ENCODE data around the gene TAS2R3. TPM values are rescaled to one million over a fixed set of nuclear protein-coding genes. Genes with fewer than 3 reads are reported as not detected.
"Not testable (repeated sequence)": the region's sequence is repeated elsewhere in the genome, so short reads cannot be mapped to it uniquely, and the experiment has no call there.

TAS2R3 gene, protein sequence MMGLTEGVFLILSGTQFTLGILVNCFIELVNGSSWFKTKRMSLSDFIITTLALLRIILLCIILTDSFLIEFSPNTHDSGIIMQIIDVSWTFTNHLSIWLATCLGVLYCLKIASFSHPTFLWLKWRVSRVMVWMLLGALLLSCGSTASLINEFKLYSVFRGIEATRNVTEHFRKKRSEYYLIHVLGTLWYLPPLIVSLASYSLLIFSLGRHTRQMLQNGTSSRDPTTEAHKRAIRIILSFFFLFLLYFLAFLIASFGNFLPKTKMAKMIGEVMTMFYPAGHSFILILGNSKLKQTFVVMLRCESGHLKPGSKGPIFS
- under 1 TPM; 0.88 to 0.89 TPM for total RNA-seq

DNA sequence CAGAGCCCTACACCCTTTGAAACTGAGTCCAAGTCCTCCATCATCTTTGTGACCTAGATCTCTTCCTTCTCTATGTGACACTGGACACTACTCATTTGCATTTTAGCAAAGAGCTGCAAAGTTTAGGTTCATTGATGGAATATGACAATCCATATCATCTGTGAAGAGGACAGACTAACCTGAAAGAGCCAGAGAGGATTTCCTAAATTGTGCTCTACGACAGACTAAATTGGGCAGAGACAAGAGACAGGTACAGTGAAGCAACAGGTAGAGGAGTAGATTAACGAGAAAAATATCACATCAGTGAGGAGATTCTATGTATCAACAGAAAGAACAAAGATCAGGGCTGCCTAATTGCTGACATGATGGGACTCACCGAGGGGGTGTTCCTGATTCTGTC lies at the start of gene TAS2R3:
Gene TAS2R3 (plus strand): TSS at position 301 of the 400 bp plus-strand sequence. CDS start 62 bp downstream, at position 363.
- POLR2A ChIA-PET: no interaction called here
- CTCF ChIA-PET: no interaction called here

- POLR2A ChIA-PET: no interaction called here
- CTCF ChIA-PET: interaction anchor here (1.2 to 1.9 kb wide), 2 partner anchors 11 to 23 kb away, joined by 4 read pairs; partner anchors contain the start of gene SSBP1
Observed at GRCh38 chr7:141714571-141714970, 49.3 kb upstream of the TAS2R3 start.

GRCh38 chr7:141715018-141715417 lies 48.9 kb upstream of the TAS2R3 start:
- POLR2A ChIA-PET: no interaction called here
- CTCF ChIA-PET: interaction anchor here (1.2 kb wide), 1 partner anchor 23 kb away, joined by 4 read pairs; the partner anchor contains the start of gene SSBP1

- CTCF ChIA-PET: interaction anchor here (1.1 kb wide), 1 partner anchor 22 kb away, joined by 4 read pairs; no protein-coding TSS in a partner anchor
- POLR2A ChIA-PET: no interaction called here
Observed at GRCh38 chr7:141715794-141716689, 47.9 kb upstream of the TAS2R3 start.

DNA sequence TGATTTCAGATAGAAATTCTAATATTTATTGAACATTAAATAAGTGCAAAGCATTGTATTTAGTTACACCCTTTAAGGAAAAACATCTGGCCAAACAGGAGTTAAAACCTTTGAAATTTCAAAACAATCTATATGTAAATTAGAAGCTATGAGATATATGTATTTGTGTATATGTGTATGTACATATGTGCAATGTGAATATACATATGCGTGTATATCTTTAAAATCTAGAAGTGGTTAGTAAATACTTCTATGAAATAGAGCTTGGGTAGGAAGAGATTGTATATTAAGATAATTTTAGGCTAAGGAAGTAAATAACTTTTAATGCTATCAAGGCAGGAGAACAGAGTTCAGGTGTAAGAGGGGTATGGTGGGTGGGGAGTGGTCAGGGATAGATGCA lies 46.4 kb upstream of the TAS2R3 start:
- CTCF ChIA-PET: interaction anchor here (1.1 kb wide), 1 partner anchor 20 kb away, joined by 4 read pairs; no protein-coding TSS in a partner anchor
- POLR2A ChIA-PET: no interaction called here

GRCh38 chr7:141722529-141722928 lies 41.4 kb upstream of the TAS2R3 start:
- ChIA-PET CTCF (interaction anchor here (0.6 to 1.2 kb wide), 2 partner anchors 68 to 189 kb away, joined by 3 read pairs; no protein-coding TSS in a partner anchor), POLR2A (no interaction called here)

GRCh38 chr7:141729020-141729419 lies 34.9 kb upstream of the TAS2R3 start:
- POLR2A ChIA-PET: interaction anchor here (0.7 kb wide), 1 partner anchor 9 kb away, joined by 3 read pairs; the partner anchor contains the start of gene SSBP1

GRCh38 chr7:141731476-141732149 lies 32.3 kb upstream of the TAS2R3 start:
- ChIA-PET POLR2A (no interaction called here), CTCF (no interaction called here)

More at GRCh38 chr7:141729020-141729419, 34.9 kb upstream of the TAS2R3 start:
- CTCF ChIA-PET: no interaction called here

DNA sequence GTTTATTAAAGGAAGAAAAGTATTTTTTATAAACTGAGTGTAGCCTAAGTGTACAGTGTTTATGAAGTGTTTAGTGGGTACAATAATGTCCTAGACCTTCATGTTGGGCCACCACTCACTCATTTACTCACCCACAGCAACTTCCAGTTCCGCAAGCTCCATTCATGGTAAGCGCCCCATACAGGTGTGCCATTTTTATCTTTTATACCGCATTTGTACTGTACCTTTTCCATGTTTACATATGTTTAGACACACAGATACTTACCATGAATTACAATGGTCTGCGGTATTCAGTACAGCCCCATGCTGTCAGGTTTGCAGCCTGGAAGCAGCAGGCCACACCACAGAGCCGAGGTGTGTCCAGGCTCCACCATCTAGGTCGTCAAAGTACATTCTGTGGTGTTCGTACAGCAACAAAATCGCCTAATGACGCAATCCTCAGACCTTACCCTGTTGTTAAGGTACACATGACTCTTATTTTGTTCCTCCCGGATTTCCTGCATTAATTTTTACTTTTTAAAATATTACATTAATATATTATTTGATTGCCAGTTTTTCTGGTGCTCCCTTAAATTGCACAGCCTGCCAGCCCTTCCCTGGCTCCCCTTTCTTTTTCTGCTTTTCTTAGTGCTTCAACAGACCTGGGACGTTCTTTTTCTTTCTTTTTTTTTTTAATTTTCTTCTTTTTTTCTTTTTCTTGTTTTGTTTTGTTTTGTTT lies 26.6 kb upstream of the TAS2R3 start:
- ChIA-PET POLR2A (interaction anchor here (0.8 to 1.3 kb wide), 2 partner anchors 13 to 35 kb away, joined by 3 to 4 read pairs; no protein-coding TSS in a partner anchor), CTCF (interaction anchor here (0.7 to 2.4 kb wide), 13 partner anchors 10 to 144 kb away, joined by 3 to 21 read pairs (median 4); partner anchors contain the start of gene DENND11)

GRCh38 chr7:141737836-141738591 lies 25.9 kb upstream of the TAS2R3 start, which contains the start of gene SSBP1:
Gene SSBP1 (plus strand): TSS chr7:141738358. CDS start chr7:141739167, 809 bp downstream.
- ChIA-PET POLR2A (interaction anchor here (0.6 to 1.3 kb wide), 4 partner anchors 9 to 35 kb away, joined by 3 to 4 read pairs (median 3); no protein-coding TSS in a partner anchor), CTCF (interaction anchor here (0.6 to 2.4 kb wide), 14 partner anchors 11 to 145 kb away, joined by 3 to 21 read pairs (median 4); partner anchors contain the start of gene DENND11)

GRCh38 chr7:141738592-141739013 lies 25.3 kb upstream of the TAS2R3 start:
- ChIA-PET CTCF (interaction anchor here (0.6 to 2.4 kb wide), 8 partner anchors 15 to 812 kb away, joined by 3 to 21 read pairs (median 6); partner anchors contain the start of gene DENND11), POLR2A (interaction anchor here (0.5 to 1.0 kb wide), 2 partner anchors 37 to 588 kb away, joined by 3 to 4 read pairs; no protein-coding TSS in a partner anchor)

DNA sequence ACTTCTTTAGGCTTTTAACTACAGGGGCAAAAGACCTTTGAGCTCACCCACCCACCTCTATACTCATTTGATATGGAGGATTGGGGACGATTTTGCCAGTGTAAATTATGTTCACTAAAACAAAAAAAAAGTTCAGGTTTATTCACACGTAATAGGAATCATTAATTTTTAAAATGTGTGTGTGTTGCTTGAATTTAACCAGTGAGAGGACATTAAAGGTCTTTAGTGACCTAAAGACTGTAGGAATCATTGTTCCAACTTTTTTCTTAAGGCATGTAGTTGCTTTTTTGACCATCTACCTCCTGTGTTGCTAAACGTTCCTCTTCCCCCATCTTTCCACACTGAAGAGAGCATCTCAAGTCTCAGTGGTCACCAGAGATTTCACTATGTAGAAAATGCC lies 24.6 kb upstream of the TAS2R3 start:
- POLR2A ChIA-PET: interaction anchor here (0.5 to 1.0 kb wide), 2 partner anchors 38 to 587 kb away, joined by 3 to 4 read pairs; no protein-coding TSS in a partner anchor
- CTCF ChIA-PET: interaction anchor here (0.6 to 2.4 kb wide), 5 partner anchors 15 to 813 kb away, joined by 3 to 8 read pairs (median 4); no protein-coding TSS in a partner anchor

GRCh38 chr7:141742229-141742628 lies 21.7 kb upstream of the TAS2R3 start:
- POLR2A ChIA-PET: no interaction called here
- CTCF ChIA-PET: no interaction called here

DNA sequence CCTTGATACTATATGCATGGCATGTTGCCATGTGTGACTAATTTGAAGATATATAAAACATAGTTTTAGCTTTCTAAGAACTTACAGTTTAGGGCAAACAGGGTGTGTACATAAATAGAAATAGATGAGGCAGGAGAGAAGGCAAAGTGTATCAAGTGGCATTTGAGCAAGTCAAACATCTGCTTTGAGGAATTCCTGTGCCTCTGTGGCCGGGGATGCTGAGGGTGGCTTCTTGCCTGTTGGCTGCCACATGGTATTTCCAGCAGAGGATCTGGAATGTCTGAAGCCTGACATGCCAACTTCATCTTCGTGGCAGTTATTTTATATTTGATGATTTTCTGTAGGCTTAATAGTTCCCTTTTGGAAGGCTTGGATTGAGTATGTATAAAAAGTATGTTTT lies 19.8 kb upstream of the TAS2R3 start:
- ChIA-PET CTCF (no interaction called here), POLR2A (no interaction called here)

DNA sequence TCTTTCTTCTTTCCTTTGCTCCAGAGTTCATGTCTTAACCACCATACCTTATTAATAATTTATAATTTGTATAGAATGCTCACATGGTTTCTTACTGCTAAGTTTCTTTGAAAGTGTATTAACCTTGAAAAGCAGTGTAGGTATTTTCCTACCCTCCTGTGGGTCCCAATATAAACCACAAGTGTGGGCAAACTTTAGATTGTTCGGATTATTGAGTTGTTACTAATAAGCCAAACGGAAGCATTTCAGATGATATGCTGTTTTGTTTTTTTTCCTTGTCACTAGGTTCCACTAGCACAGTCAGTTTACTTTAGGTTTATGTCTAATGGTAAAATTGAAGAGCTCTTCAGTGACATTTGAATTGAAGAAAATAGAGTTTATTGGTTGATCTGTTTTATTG lies 15.5 kb upstream of the TAS2R3 start:
- ChIA-PET CTCF (no interaction called here), POLR2A (no interaction called here)

GRCh38 chr7:141751904-141752303 lies 12.0 kb upstream of the TAS2R3 start:
- POLR2A ChIA-PET, CTCF ChIA-PET: not testable (repeated sequence)

DNA sequence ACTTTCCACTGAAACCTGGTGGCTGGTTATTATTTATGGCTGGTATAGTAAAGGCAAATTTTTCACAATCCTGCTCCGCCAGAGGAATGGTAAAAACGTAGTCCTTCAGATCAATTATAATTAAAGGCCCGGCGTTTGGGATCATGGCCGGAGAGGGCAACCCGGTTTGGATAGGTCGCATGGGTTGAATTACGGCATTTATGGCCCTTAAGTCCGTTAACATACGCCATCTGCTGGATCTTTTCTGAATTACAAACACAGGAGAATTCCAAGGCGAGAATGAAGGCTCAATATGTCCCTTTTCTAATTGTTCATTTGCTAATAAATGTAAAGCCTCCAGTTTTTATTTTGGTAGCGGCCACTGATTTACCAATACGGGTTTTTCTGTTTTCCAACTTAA lies 11.3 kb upstream of the TAS2R3 start:
- CTCF ChIA-PET: no interaction called here
- POLR2A ChIA-PET: no interaction called here

DNA sequence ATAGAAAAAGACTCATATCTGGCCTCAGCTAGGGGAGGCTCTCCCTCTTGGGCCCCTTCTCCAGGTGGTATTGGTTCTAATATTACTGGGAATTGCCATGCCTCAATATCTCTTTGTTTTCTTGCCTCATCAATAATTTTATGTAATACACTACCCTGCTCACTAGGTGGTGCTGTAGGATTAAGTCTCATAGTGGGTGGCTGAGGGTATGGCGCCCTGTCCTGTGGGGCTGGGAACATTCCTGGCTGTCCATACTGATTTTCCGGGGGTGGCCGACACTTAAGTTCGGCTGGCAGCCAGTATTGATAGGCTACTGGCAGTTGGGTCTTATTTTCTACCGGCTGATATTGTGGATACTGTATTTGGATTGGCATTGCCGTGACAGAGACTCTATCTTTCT lies 9.0 kb upstream of the TAS2R3 start:
- CTCF ChIA-PET: interaction anchor here (1.1 to 1.8 kb wide), 3 partner anchors 16 to 100 kb away, joined by 3 to 8 read pairs (median 4); partner anchors contain the start of gene SSBP1

More for the DNA sequence above, 9.0 kb upstream of the TAS2R3 start:
- POLR2A ChIA-PET: no interaction called here

Measured in activated CD8-positive, alpha-beta memory T cell treated with anti-CD3 and anti-CD28 coated beads for 36 hours (primary cell).